Lower lobe of right lung (tissue), 2 donors: ENCODE results near the gene C3AR1. TPM values are rescaled to one million over a fixed set of nuclear protein-coding genes. Genes with fewer than 3 reads are reported as not detected.

ENCODE experiments used
- ATAC-seq, 2 donors: fragments of 200-7000 bp; cut with Tn5 transposase; one replicate each; pipeline ENCODE4 v1.9.1; 2020 to 2022; ENCODE audit warnings: mild to moderate bottlenecking in 2 of 2, moderate library complexity in 2 of 2
- DNase-seq: peaks from one replicate; pipeline ENCODE4 v3.0.0-alpha.2; 2020
- H3K27ac ChIP-seq: fragments of 200-600 bp; one replicate; pipeline ENCODE4 v1.8.0; 2022
- H3K27me3 ChIP-seq: fragments of 200-600 bp; one replicate; pipeline ENCODE4 v1.8.0; 2022; ENCODE audit warnings: low read depth
- H3K36me3 ChIP-seq: fragments of 200-600 bp; one replicate; pipeline ENCODE4 v1.8.0; 2022; ENCODE audit warnings: mild to moderate bottlenecking
- H3K4me1 ChIP-seq: fragments of 200-600 bp; one replicate; pipeline ENCODE4 v1.8.0; 2022
- H3K4me3 ChIP-seq: fragments of 200-600 bp; one replicate; pipeline ENCODE4 v1.8.0; 2022; ENCODE audit warnings: mild to moderate bottlenecking
- H3K9me3 ChIP-seq: fragments of 200-600 bp; one replicate; pipeline ENCODE4 v1.8.0; 2022
- intact Hi-C: fragments of 100-400 bp; cut with DNase I; formaldehyde crosslinking; loops from one replicate; pipeline ENCODE4 v1.11.0; 2022
- total RNA-seq: library from RNA; stranded (reverse); fragmentation: NEBNext Ultra II Directional; extraction: Animal tissue kit (Norgen Biotek cat#: 25700); gene quantifications from one replicate; pipeline ENCODE4 v1.2.1, GENCODE V29; 2021
- TF ChIP-seq, protein P1 (sequence below): fragments of 200-600 bp; IDR thresholded peaks from one replicate; pipeline ENCODE4 v1.8.0; 2022; ENCODE audit warnings: antibody characterized with exemption, mild to moderate bottlenecking
- donor health status: DM: no; HTN: yes; CAD: no; lungs with severe emphysema.

C3AR1 gene
- total RNA-seq, 1 donor from 2014 or later = 62.1 TPM

DNA sequence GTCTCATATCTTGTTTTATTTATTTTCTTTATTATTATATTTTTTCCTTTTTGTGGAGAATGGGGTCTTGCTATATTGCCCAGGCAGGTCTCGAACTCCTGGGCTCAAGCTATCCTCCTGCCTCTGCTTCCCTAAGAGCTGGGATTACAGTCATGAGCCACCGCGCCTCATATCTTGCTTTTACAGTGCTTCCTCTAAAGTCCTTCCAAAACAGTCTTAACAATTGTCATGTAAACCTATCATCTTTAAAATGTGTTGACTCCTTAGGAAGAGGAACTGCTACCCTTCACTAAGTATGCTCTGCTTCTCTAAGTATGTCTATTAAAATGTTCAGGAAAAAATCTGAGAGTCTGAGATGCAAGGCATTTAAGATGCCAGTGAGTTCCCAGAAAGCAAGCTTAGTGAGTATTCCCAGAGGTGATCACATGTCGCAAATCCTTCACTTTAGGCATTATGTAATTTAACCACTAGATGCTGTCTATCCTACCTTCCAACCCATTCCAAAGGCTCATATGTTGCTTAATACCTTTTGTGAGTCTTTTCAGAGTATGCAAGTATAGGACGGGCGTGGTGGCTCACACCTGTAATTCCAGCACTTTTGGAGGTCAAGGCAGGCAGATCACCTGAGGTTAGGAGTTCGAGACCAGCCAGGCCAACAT lies 53.4 kb downstream of the C3AR1 start:
- Histone ChIP-seq H3K4me1 (no peaks in the 10 kb centered on the region), H3K36me3 (no peaks in the 10 kb centered on the region), H3K9me3 (no peaks in the 10 kb centered on the region), H3K4me3 (no peak overlapping the region), H3K27ac (no peak overlapping the region), H3K27me3 (peaks cover 28% of the 10 kb centered on the region)
- intact Hi-C loops = no loop called here
- no peak for DNase-seq
- ATAC-seq = peak; percentile 30 to 31
- TF ChIP-seq, protein P1, sequence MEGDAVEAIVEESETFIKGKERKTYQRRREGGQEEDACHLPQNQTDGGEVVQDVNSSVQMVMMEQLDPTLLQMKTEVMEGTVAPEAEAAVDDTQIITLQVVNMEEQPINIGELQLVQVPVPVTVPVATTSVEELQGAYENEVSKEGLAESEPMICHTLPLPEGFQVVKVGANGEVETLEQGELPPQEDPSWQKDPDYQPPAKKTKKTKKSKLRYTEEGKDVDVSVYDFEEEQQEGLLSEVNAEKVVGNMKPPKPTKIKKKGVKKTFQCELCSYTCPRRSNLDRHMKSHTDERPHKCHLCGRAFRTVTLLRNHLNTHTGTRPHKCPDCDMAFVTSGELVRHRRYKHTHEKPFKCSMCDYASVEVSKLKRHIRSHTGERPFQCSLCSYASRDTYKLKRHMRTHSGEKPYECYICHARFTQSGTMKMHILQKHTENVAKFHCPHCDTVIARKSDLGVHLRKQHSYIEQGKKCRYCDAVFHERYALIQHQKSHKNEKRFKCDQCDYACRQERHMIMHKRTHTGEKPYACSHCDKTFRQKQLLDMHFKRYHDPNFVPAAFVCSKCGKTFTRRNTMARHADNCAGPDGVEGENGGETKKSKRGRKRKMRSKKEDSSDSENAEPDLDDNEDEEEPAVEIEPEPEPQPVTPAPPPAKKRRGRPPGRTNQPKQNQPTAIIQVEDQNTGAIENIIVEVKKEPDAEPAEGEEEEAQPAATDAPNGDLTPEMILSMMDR = no peak

DNA sequence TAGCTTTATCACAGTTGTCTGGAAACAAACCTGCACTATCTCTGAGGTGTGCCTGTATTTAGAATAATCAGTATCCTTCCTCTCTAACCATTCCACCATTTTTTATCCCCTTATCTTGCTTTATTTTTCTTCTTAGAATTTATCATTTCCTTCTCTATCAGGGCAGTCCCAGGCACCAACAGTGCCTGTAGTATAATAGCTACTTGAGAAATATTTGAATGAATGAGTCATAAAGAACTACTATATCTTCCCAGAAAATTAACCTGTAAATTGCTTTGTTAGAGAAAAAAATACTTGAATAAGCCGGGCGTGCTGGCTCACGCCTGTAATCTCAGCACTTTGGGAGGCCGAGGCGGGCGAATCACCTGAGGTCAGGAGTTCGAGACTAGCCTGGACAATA lies 54.8 kb downstream of the C3AR1 start:
- Histone ChIP-seq H3K4me1 (no peaks in the 10 kb centered on the region), H3K4me3 (no peak overlapping the region), H3K27ac (no peak overlapping the region), H3K36me3 (no peaks in the 10 kb centered on the region), H3K27me3 (peaks cover 15% of the 10 kb centered on the region), H3K9me3 (no peaks in the 10 kb centered on the region)
- DNase-seq (no peak), ATAC-seq (peak in 1 of 2 donors; percentile 68)
- TF ChIP-seq, protein P1 = no peak
- intact Hi-C loops = no loop called here

Other genes with a start within 250 kb of the C3AR1 start
- not detected for gene SLC2A14, start 193.4 kb downstream of the C3AR1 start, total RNA-seq
- gene SLC2A3, start 130.2 kb downstream of the C3AR1 start, total RNA-seq = 133 TPM
- 19.8 TPM for gene FOXJ2, start 33.6 kb downstream of the C3AR1 start, total RNA-seq
- gene NECAP1, start 15.9 kb upstream of the C3AR1 start, total RNA-seq = 40.1 TPM
- 14.1 TPM for gene CLEC4A, start 57.3 kb upstream of the C3AR1 start, total RNA-seq
- 0.15 TPM for gene ZNF705A, start 90.7 kb upstream of the C3AR1 start, total RNA-seq
- gene FAM90A1, start 161.3 kb upstream of the C3AR1 start, total RNA-seq = 0.47 TPM